GM19238 (cell line): ENCODE data around the gene IQCE.
"Not testable (repeated sequence)": the region's sequence is repeated elsewhere in the genome, so short reads cannot be mapped to it uniquely, and the experiment has no call there.

Experiments used
- DNase-seq: peaks from one replicate; pipeline ENCODE4 v3.0.0; 2011; ENCODE audit warnings: low spot score; ENCODE audit not compliant: insufficient read length

IQCE gene

DNA sequence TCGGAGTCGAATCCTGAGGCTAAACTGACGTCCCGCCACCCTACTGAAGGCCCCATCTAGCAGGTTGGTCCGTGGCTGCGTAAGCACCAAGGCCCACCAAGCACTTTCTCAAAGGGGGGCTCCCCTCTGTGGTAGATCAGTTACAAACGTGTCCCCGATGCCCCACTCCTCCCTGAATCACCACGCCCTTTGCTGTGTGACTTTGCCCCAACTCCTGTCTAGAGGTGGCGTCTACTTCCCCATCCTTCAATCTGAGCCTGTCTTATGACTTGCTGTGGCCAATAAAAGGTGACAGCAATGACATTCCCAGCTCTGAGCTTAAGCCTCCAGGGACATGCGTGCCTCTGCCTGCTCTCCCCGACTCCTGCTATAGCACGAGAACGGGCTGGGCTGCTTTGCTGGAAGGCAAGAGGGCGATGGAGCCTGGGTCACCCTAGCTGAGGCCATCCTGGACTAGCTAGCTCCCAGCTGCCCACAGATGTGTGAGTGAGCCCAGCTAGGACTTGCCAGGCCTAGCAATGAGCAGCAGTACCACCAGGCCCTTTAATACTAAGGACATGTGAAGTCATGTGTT, 26.5 kb upstream of the IQCE start:
- DNase-seq: not testable (repeated sequence)

GRCh38 chr7:2532816-2533215, 26.0 kb upstream of the IQCE start:
- not testable (repeated sequence) for DNase-seq

DNA sequence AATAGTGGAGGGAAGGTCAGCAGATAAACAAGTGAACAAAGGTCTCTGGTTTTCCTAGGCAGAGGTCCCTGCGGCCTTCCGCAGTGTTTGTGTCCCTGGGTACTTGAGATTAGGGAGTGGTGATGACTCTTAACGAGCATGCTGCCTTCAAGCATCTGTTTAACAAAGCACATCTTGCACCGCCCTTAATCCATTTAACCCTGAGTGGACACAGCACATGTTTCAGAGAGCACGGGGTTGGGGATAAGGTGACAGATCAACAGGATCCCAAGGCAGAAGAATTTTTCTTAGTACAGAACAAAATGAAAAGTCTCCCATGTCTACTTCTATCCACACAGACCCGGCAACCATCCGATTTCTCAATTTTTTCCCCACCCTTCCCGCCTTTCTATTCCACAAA, 25.2 kb upstream of the IQCE start:
- DNase-seq: not testable (repeated sequence)

DNA sequence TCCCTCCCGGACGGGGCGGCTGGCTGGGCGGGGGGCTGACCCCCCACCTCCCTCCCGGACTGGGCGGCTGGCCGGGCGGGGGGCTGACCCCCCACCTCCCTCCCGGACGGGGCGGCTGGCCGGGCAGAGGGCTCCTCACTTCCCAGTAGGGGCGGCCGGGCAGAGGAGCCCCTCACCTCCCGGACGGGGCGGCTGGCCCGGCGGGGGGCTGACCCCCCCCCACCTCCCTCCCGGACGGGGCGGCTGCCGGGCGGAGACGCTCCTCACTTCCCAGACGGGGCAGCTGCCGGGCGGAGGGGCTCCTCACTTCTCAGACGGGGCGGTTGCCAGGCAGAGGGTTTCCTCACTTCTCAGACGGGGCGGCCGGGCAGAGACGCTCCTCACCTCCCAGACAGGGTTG, 24.6 kb upstream of the IQCE start:
- DNase-seq: not testable (repeated sequence)

DNA sequence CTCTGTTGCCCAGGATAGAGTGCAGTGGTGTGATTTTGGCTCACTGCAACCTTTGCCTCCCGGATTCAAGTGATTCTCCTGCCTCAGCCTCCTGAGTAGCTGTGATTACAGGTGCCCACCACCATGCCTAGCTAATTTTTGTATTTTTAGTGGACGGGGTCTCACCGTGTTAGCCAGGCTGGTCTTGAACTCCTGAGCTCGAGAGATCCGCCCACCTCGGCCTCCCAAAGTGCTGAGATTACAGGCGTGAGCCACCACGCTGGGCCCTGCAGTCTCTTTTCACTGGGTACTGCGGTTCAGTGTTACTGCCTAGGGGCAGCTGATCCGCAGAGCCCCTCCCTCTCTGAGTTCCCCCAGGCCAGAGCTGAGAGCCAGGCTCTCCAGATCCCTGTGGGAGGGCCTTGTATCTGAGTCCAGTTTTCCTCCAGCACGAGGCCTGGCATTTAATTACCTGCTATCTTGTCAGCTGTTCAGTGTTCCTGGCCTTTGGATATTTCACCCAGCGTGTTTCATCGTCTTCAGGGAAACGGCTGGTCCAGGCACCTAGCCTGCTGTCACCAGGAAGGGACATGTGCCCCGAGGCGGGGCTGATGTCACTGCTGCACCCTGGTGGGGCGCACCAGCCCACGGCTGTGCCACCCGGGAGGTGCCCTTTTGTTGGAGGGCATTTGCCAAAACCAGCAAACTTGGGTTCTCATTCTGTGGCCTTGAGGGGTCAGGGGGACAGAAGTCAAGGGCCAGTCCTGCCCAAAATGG, 22.7 kb upstream of the IQCE start:
- not testable (repeated sequence) for DNase-seq

DNA sequence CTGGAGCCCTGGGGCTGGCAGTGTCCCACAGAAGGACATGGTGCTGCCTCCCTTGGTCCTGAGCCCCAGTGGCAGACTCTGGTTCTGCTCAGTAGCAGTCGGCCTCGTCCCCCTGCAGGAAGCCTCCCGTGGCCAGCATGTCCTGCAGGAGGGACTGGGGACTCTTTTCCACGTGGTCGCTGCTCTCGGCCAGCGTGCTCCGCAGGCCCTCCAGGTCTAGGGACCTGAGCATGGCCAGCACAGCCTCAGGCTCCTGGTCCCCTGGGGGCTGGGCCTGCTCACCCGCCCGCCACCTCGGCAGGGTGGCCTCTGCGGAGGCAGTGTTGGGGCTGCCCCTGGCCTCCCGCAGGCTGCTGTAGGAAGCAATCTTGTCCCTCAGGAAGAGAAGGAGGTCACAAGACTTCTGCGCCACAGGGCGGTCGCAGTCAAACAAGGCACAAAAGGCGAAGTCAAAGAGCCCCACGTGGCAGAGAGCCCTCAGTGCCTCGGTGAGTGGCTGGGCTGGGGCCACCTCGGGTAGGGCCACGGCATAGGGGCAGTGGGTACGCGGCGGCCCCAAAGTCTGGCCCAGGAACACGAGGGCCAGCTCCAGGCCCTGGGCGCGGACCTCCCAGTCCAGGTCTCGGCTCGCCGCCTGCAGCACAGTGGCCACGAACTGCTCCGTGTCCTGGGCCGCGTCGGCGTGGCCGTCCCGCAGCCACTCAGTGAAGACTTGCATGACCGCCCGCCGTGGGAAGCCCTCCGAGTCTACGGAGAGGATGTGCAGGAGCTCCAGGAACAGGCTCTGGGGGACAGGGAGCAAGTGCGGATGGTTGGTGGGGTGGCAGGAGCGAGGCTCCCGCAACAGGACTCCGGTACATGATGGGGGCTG, 20.6 kb upstream of the IQCE start:
- no peak for DNase-seq

DNA sequence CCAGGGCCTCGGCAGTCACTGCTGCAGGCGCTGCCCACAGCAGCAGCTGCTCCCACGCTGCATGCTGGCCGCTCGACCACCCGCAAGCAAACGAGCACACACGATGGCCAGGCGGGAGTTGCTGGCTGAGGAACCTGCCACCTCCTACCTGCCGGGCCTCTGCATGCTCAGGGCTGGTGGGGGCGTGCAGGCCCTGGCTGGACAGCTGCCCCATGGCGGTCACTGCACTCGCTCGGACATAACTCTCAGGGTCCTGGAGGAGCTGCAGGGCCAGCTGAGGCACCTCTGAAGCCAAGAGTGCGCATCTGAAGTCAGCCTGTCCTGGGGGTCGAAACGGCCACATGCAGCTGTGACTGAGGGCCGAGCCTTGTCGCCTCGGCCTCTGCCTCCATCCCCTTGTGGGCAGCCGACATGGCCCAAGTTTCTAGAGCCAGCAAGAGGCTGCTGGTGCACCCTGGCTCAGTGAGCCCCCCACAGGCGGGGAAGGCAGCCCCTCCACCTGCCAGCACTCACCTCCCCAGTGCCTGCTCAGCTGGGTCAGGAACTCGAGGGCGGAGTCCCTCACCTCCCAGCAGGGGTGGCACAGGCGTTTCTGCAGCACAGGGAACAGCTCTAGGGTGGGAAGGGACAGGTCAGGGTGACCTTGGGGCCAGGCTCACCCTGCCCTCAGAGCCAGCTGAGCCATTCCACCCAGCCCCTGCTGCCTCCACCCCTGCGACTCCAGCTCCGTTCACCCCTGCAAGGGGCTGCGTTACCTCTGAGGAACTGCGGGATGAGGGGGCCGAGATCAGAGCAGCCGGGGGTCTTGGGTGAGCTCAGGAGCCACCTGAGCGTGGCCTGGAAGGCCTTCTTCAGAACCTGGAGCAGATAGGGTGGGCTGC, 19.5 kb upstream of the IQCE start:
- no peak for DNase-seq

DNA sequence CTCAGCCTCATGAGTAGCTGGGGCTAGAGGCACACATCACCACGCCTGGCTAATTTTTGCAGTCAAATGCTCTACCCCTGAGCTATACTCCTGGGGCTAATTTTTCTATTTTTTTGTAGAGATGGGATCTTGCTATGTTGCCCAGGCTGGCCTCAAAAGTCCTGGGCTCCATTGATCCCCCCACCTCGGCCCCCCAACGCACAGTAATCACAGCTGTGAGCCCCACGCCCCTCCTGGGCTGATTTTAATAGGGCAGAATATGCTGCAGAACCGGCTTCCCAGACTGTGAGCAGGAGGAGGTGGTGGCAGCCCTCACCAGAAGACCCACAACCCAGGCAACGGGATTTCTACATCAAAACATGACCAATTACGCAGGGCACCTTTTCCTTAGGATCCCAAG, 18.6 kb upstream of the IQCE start:
- DNase-seq: no peak

DNA sequence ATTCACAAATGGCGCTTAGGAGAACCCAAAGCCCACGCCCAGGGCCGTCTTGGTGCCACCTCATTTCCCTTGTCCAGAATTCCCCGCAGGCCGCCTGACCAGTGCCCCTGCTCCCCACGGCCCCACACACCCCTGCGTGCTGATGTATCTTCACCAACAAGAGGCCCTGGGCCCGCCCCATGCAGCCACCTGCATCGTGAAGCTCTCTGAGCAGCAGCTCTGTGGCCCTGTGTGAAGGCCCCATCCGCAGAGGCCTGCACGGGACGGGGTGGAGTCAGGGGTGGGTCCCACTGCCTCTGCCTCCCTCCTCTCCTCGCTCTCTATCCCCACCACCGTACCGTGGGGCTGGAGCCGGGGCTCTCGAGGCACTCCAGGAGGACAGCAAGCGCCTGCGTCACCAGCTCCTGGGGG, 18.1 kb upstream of the IQCE start:
- no peak for DNase-seq

GRCh38 chr7:2541291-2542010, 17.3 kb upstream of the IQCE start:
- no peak for DNase-seq

DNA sequence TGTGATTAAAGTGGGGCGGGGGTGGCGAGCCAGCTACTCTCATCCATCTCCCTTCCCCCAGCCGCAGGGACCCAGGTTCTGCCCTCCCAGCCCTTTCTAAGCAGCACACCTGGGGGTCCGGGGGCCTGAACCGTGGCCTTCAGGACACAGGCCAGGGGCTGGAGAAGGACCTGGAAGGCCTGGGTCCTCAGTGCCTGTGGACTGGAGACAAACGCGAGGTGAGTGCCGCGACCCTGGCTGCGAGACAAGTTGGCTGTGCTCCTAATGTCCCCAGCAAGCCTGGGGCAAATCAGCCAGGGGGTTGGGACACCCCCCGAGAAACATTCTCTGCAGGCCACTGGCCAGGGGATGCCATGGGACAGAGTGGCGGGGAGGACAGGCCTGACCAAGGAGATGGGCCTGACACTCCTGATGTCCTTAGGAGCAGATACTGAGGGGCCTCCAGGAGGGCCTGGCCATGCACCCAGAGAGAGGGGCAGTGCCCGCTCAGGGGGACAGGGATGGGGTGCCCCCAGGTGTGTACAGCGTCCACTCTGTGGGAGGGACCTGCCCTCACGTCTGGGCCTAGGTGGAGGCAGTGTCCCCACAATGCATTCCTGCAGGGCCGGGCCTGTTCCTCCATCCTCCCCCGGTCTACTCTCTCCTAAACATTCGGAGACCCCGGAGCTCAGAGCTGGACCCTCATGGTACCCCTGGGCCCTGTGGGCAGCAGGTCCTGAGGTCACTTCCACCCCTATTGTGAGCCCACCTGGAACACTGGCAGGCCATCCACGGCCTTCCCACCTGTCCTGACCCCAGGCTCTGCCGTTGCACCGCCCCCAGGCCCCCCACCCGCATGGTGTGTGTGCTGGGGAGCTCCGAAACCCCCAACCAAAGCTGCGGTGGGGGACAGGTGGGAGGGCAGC, 16.5 kb upstream of the IQCE start:
- DNase-seq: no peak

GRCh38 chr7:2542916-2543871, 15.6 kb upstream of the IQCE start:
- DNase-seq: no peak

DNA sequence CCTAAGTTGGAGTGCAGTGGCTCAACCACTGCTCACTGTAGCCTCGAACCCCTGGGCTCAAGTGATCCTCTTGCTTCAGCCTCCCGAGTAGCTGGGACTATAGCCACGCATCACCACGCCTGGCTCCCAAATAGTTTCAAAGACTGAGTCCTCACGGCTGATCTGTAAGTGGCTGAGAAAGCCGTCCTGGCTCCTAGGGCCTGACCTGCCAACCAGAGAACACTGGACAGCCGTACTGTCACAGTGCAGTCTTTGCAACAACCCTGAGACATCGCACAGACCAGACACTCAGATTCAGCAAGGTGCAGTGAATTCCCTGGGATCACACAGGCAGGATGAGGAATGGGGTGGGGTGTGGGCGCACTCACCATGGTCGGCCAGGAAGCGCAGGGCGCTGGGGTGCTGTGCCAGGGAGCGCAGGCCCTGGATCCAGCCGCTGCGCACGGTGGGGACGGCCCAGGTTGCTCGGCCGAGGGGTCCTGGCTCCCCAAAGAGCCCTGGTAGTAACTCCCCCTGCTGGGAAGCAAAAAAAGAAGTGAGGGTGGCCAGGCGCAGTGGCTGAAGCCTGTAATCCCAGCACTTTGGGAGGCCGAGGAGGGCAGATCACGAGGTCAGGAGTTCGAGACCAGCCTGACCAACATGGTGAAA, 14.1 kb upstream of the IQCE start:
- no peak for DNase-seq

- peak; percentile 2 for DNase-seq
Measured at GRCh38 chr7:2545746-2546425, 12.9 kb upstream of the IQCE start.

DNA sequence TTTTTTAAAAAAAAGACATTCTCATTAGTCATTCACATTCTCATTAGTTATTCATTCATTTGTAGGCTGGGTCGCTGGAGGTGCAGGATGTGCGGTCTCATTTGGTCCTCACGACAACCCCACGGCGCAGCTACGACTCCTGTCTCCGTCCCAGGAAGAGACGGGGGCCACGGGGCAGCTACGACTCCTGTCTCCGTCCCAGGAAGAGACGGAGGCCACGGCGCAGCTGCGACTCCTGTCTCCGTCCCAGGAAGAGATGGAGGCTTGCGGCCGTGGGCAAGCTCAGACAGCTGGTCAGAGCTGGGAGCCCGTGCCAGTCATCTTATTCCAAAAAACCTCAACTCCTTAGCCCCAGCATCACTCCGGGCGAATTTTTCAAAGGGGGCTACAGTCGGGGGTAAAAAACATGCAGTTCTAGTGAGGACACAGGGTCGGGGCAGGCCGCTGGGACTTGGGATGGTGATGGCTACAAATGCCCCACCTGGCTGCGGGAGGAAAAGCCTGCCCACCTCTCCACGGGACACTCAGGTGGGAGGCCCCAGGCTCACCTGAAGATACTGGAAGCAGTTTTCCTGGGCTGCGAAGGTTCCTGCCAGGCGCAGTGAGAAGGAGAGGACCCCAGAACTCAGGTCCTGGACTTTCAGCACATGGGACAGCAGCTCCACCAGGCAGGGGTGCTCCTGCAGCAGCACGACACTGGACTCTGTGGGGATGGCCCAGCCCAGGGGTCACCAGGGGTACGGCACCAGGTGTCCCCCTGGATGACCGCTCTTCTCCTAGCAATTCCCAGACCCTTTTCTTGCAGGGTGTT, 11.8 kb upstream of the IQCE start:
- DNase-seq: no peak

- no peak for DNase-seq
Measured at GRCh38 chr7:2551418-2551817, 7.4 kb upstream of the IQCE start.

- DNase-seq: no peak
Measured at GRCh38 chr7:2553108-2553507, 5.7 kb upstream of the IQCE start.
